Right renal pelvis (tissue), 4 donors: ENCODE measurements around the gene KDM6B. TPM values are rescaled to one million over a fixed set of nuclear protein-coding genes. Genes with fewer than 3 reads are reported as not detected.
"Not testable (repeated sequence)": the region's sequence is repeated elsewhere in the genome, so short reads cannot be mapped to it uniquely, and the experiment has no call there.

Source experiments
- DNase-seq, 4 donors: peaks; one replicate each; pipeline ENCODE4 v3.0.0-alpha.2; 2013; ENCODE audit warnings: low read depth in 4 of 4, low spot score in 3 of 4, missing footprints in 1 of 4
- polyA plus RNA-seq, 4 donors: library from polyadenylated mRNA; unstranded; fragments of 120-200 nt; gene quantifications; one replicate each; pipeline ENCODE4 v1.2.1, GENCODE V29; 2013; ENCODE audit not compliant: insufficient read length in 4 of 4

The KDM6B gene
- polyA plus RNA-seq: 10 to 100 TPM; 21.8 to 28.1 (median 22.8) TPM

- peak in 3 of 4 donors; percentile 86 to 88 (median 87) for DNase-seq
Measured at GRCh38 chr17:7833795-7834541, at the start of gene KDM6B. KDM6B (plus strand) TSS chr17:7834217; CDS start chr17:7845555, 11,338 bp downstream.

- DNase-seq: no peak
Measured at GRCh38 chr17:7786866-7787265, 47.2 kb upstream of the KDM6B start.

GRCh38 chr17:7789131-7789530 lies 44.9 kb upstream of the KDM6B start:
- DNase-seq: no peak

- DNase-seq: no peak
Measured at GRCh38 chr17:7790150-7790549, 43.9 kb upstream of the KDM6B start.

- no peak for DNase-seq
Measured at GRCh38 chr17:7792611-7793010, 41.4 kb upstream of the KDM6B start.

GRCh38 chr17:7794075-7794663 lies 39.8 kb upstream of the KDM6B start:
- DNase-seq: no peak

GRCh38 chr17:7797976-7798375 lies 36.0 kb upstream of the KDM6B start:
- DNase-seq: no peak

GRCh38 chr17:7798839-7799238 lies 35.2 kb upstream of the KDM6B start:
- no peak for DNase-seq

- DNase-seq: no peak
Measured at GRCh38 chr17:7803981-7804380, 30.0 kb upstream of the KDM6B start.

- no peak for DNase-seq
Measured at GRCh38 chr17:7806587-7806986, 27.4 kb upstream of the KDM6B start.

GRCh38 chr17:7807206-7807605 lies 26.8 kb upstream of the KDM6B start:
- no peak for DNase-seq

GRCh38 chr17:7809086-7809790 lies 24.8 kb upstream of the KDM6B start:
- DNase-seq: no peak

GRCh38 chr17:7809791-7810343 lies 24.1 kb upstream of the KDM6B start:
- not testable (repeated sequence) for DNase-seq

- DNase-seq: no peak
Measured at GRCh38 chr17:7811251-7811650, 22.8 kb upstream of the KDM6B start.

GRCh38 chr17:7814969-7815368 lies 19.0 kb upstream of the KDM6B start:
- no peak for DNase-seq

GRCh38 chr17:7816926-7817642 lies 16.9 kb upstream of the KDM6B start:
- no peak for DNase-seq

GRCh38 chr17:7817643-7817964 lies 16.4 kb upstream of the KDM6B start:
- no peak for DNase-seq

GRCh38 chr17:7818026-7818425 lies 16.0 kb upstream of the KDM6B start:
- no peak for DNase-seq

- no peak for DNase-seq
Measured at GRCh38 chr17:7818746-7819645, 15.0 kb upstream of the KDM6B start.

- no peak for DNase-seq
Measured at GRCh38 chr17:7820231-7820630, 13.8 kb upstream of the KDM6B start.
